H1 (cell line): ENCODE measurements around the gene TOMM40. TPM values are rescaled to one million over a fixed set of nuclear protein-coding genes. Genes with fewer than 3 reads are reported as not detected.

Experiments used
- CTCF ChIA-PET: fragments of 300-600 bp; sonication (Branson Sonifier 250); formaldehyde crosslinking; loops from one replicate; lab custom pipeline; 2021; ENCODE audit not compliant: partially characterized antibody; lab: Charles Lee
- POLR2A ChIA-PET: fragments of 300-600 bp; sonication (Branson Sonifier 250); formaldehyde crosslinking; loops from one replicate; lab custom pipeline; 2021; ENCODE audit warnings: inconsistent platforms; ENCODE audit not compliant: partially characterized antibody; lab: Charles Lee
- DNase-seq, 2 experiments: peaks; one replicate each; pipeline versions ENCODE4 v3.0.0 to v3.0.0-alpha.2; 2010 to 2022; ENCODE audit warnings: low spot score in 2 of 2, low read depth in 1 of 2, mixed read lengths in 1 of 2
- FAIRE-seq: peaks from 2 replicates; lab custom pipeline; 2011; peaks lifted over from hg19 to GRCh38; lab: Jason Lieb, UNC
- H2AFZ ChIP-seq: 2 replicates; pipeline ENCODE4 v1.8.1; 2012; ENCODE audit warnings: low read length, inconsistent platforms
- H2AK5ac ChIP-seq: 2 replicates; pipeline ENCODE4 v1.6.1; 2013; ENCODE audit warnings: low read depth, low read length
- H2BK120ac ChIP-seq: replicated peaks from 2 replicates; pipeline ENCODE3; 2013; ENCODE audit warnings: low read depth, low read length, inconsistent platforms
- H2BK12ac ChIP-seq: 2 replicates; pipeline ENCODE4 v1.6.1; 2013; ENCODE audit warnings: low read depth, low read length
- H2BK15ac ChIP-seq: 2 replicates; pipeline ENCODE4 v1.6.1; 2013; ENCODE audit warnings: low read length
- H2BK20ac ChIP-seq: 2 replicates; pipeline ENCODE4 v1.6.1; 2013; ENCODE audit warnings: low read length
- H2BK5ac ChIP-seq: 2 replicates; pipeline ENCODE4 v1.6.1; 2013; ENCODE audit warnings: low read depth, low read length
- H3K14ac ChIP-seq: 2 replicates; pipeline ENCODE4 v1.6.1; 2013; ENCODE audit warnings: inconsistent platforms; ENCODE audit not compliant: insufficient read length
- H3K18ac ChIP-seq: 2 replicates; pipeline ENCODE4 v1.6.1; 2013; ENCODE audit warnings: low read length; ENCODE audit errors: extremely low read depth
- H3K23ac ChIP-seq: 2 replicates; pipeline ENCODE4 v1.6.1; 2013; ENCODE audit warnings: inconsistent platforms; ENCODE audit not compliant: insufficient read length
- H3K23me2 ChIP-seq: 2 replicates; pipeline ENCODE4 v1.6.1; 2013; ENCODE audit warnings: low read depth, low read length
- H3K27ac ChIP-seq: 2 replicates; pipeline ENCODE4 v1.6.1; 2011; ENCODE audit warnings: low read depth, low read length, inconsistent platforms
- H3K27me3 ChIP-seq, 4 experiments: replicated peaks in 1 of 4; 1 replicate in 1 of 4; 2 replicates in 3 of 4; pipeline versions ENCODE4 v1.6.1 to v1.8.1; 2011 to 2013; ENCODE audit warnings: low read length in 3 of 4, mild to moderate bottlenecking in 3 of 4, inconsistent platforms in 2 of 4, mixed read lengths in 2 of 4, moderate library complexity in 1 of 4; ENCODE audit not compliant: control insufficient read depth in 3 of 4, insufficient read depth in 3 of 4; ENCODE audit errors: extremely low read depth in 1 of 4
- H3K36me3 ChIP-seq, 4 experiments: 2 replicates each; pipeline versions ENCODE4 v1.6.1 to v1.8.1; 2011 to 2013; ENCODE audit warnings: mild to moderate bottlenecking in 4 of 4, low read length in 3 of 4, moderate library complexity in 2 of 4, control low read depth in 1 of 4, inconsistent platforms in 1 of 4; ENCODE audit not compliant: insufficient read depth in 4 of 4, control insufficient read depth in 2 of 4
- H3K4ac ChIP-seq: replicated peaks from 2 replicates; pipeline ENCODE3; 2013; ENCODE audit warnings: low read length, low read depth, mixed read lengths, inconsistent platforms; ENCODE audit not compliant: insufficient read length
- H3K4me1 ChIP-seq, 4 experiments: replicated peaks in 1 of 4; 1 replicate in 1 of 4; 2 replicates in 3 of 4; pipeline versions ENCODE4 v1.6.1 to v1.8.1; 2011 to 2013; ENCODE audit warnings: low read length in 3 of 4, inconsistent platforms in 2 of 4, mixed read lengths in 1 of 4; ENCODE audit not compliant: insufficient read depth in 4 of 4, control insufficient read depth in 3 of 4
- H3K4me2 ChIP-seq, 2 experiments: 2 replicates each; pipeline versions ENCODE4 v1.6.1 to v1.8.1; 2011 to 2013; ENCODE audit warnings: low read depth in 2 of 2, low read length in 2 of 2, control low read depth in 1 of 2, inconsistent platforms in 1 of 2, mild to moderate bottlenecking in 1 of 2; ENCODE audit not compliant: insufficient read depth in 1 of 2
- H3K4me3 ChIP-seq, 4 experiments: fragments of 200-600, 300-600 bp in 1 of 4; sonication (generic), shearing (Covaris generic), sonication (Bioruptor Twin) in 1 of 4; 2 replicates each; pipeline versions ENCODE4 v1.5.1 to v1.8.1; 2011 to 2016; ENCODE audit warnings: low read length in 4 of 4, low read depth in 3 of 4, control low read depth in 2 of 4, inconsistent platforms in 2 of 4, mild to moderate bottlenecking in 2 of 4, mixed read lengths in 1 of 4, moderate library complexity in 1 of 4; ENCODE audit not compliant: insufficient read depth in 2 of 4; ENCODE audit errors: extremely low read depth in 1 of 4
- H3K56ac ChIP-seq: replicated peaks from 2 replicates; pipeline ENCODE3; 2013; ENCODE audit warnings: low read depth, mild to moderate bottlenecking, mixed read lengths, low read length, inconsistent platforms; ENCODE audit not compliant: insufficient read length
- H3K79me1 ChIP-seq: 2 replicates; pipeline ENCODE4 v1.6.1; 2013; ENCODE audit warnings: low read depth, low read length, control low read depth
- H3K79me2 ChIP-seq, 2 experiments: 2 replicates each; pipeline versions ENCODE4 v1.6.1 to v1.8.1; 2012 to 2013; ENCODE audit warnings: low read length in 2 of 2, mild to moderate bottlenecking in 2 of 2, inconsistent platforms in 1 of 2; ENCODE audit not compliant: insufficient read depth in 2 of 2, control insufficient read depth in 1 of 2
- H3K9ac ChIP-seq, 4 experiments: replicated peaks in 1 of 4; 1 replicate in 1 of 4; 2 replicates in 3 of 4; pipeline versions ENCODE4 v1.6.1 to v1.8.1; 2011 to 2013; ENCODE audit warnings: low read depth in 3 of 4, low read length in 3 of 4, control low read depth in 2 of 4, mild to moderate bottlenecking in 2 of 4, moderate library complexity in 2 of 4, inconsistent platforms in 1 of 4; ENCODE audit errors: extremely low read depth in 1 of 4
- H3K9me3 ChIP-seq, 2 experiments: 2 replicates each; pipeline versions ENCODE4 v1.6.1 to v1.8.1; 2012 to 2013; ENCODE audit warnings: mild to moderate bottlenecking in 2 of 2, moderate library complexity in 2 of 2, control low read depth in 1 of 2, inconsistent platforms in 1 of 2, low read depth in 1 of 2, low read length in 1 of 2, mixed read lengths in 1 of 2; ENCODE audit not compliant: insufficient read depth in 2 of 2
- H4K20me1 ChIP-seq, 2 experiments: replicated peaks in 1 of 2; 2 replicates each; pipeline versions ENCODE3 to v1.8.1; 2011 to 2013; ENCODE audit warnings: inconsistent platforms in 2 of 2, low read length in 2 of 2, mild to moderate bottlenecking in 1 of 2; ENCODE audit not compliant: insufficient read depth in 2 of 2, control insufficient read depth in 1 of 2
- H4K5ac ChIP-seq: 2 replicates; pipeline ENCODE4 v1.6.1; 2013; ENCODE audit warnings: low read length, low read depth, mixed read lengths, inconsistent platforms; ENCODE audit not compliant: insufficient read length
- H4K8ac ChIP-seq: 2 replicates; pipeline ENCODE4 v1.8.0; 2013; ENCODE audit warnings: mild to moderate bottlenecking, moderate library complexity, low read length, inconsistent platforms; ENCODE audit not compliant: insufficient read depth; ENCODE audit errors: extremely low read depth
- H4K91ac ChIP-seq: replicated peaks from 2 replicates; pipeline ENCODE3; 2013; ENCODE audit warnings: low read length, mixed read lengths, inconsistent platforms; ENCODE audit not compliant: insufficient read length
- EP300 ChIP-seq, 2 experiments: IDR thresholded peaks; 1 replicate in 1 of 2; 2 replicates in 1 of 2; pipeline ENCODE4 v1.6.1; 2011 to 2012; ENCODE audit warnings: low read depth in 2 of 2, low read length in 2 of 2, mild to moderate bottlenecking in 2 of 2, borderline replicate concordance in 1 of 2, inconsistent platforms in 1 of 2, moderate library complexity in 1 of 2
- TAF1 ChIP-seq: IDR thresholded peaks from 2 replicates; pipeline ENCODE4 v1.6.1; 2011; ENCODE audit warnings: mild to moderate bottlenecking, low read depth, low read length
- WGBS, 2 experiments: shearing (Covaris generic) in 1 of 2; methylation state at CpG; one replicate each; pipeline versions ENCODE4 v1.1.6 to v1.1.7; 2013 to 2015; ENCODE audit warnings: low lambda C conversion rate in 2 of 2, mixed read lengths in 2 of 2, inconsistent platforms in 1 of 2, low coverage in 1 of 2, missing lambda C conversion rate in 1 of 2; ENCODE audit not compliant: insufficient replicate concordance in 2 of 2, insufficient coverage in 1 of 2, insufficient read length in 1 of 2; ENCODE audit errors: extremely low coverage in 1 of 2, missing lambda C conversion rate in 1 of 2; 5-methylcytosine and 5-hydroxymethylcytosine counted together
- polyA plus RNA-seq, 7 experiments: library from polyadenylated mRNA; depleted of rRNA in 3 of 7; stranded (reverse) in 5 of 7; unstranded in 2 of 7; fragments of >200 nt in 5 of 7; fragments of 200-250 nt in 2 of 7; gene quantifications; 1 replicate in 5 of 7; 2 replicates in 1 of 7; 4 replicates in 1 of 7; pipeline versions ENCODE4 v1.2.1 to v1.2.3, GENCODE V29; 2011 to 2013; ENCODE audit warnings: missing spikeins in 2 of 7, mixed read lengths in 2 of 7
- total RNA-seq: library from RNA; stranded (reverse); fragmentation: NEBNext Ultra II Directional; extraction: Animal tissue kit (Norgen Biotek cat#: 25700); gene quantifications from 2 replicates; pipeline ENCODE4 v1.2.1, GENCODE V29; 2021
- TF ChIP-seq, protein P1 (sequence below), 3 experiments: IDR thresholded peaks; 1 replicate in 2 of 3; 2 replicates in 1 of 3; pipeline versions ENCODE4 v1.5.1 to v1.6.1; 2011; ENCODE audit warnings: low read length in 3 of 3, mild to moderate bottlenecking in 3 of 3, inconsistent platforms in 2 of 3, low read depth in 1 of 3, moderate library complexity in 1 of 3; ENCODE audit not compliant: insufficient read depth in 1 of 3; ENCODE audit errors: control extremely low read depth in 1 of 3

The TOMM40 gene
- total and polyA plus RNA-seq, 2 of the 8 experiments (the other 6 are each of a cell fraction or from before 2014, with no cell fraction given): 154 to 179 TPM

DNA sequence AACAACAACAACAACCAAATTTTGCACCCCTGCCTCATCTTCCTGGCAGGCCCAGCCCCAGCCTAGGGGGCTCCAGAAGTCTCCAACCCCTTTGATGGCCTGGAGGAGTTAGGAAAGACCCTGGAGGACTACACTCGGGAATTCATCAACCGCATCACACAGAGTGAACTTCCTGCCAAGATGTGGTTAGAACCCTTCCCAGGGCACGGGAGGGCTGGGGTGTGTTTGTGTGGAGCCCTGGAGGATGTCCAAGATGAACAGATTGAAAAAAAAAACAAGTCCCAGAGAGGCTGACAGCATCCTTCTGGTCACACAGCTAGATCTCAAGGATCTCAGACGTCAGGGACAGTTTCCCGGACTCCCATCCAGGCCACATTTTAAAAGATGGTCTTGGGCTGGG lies 36.7 kb downstream of the TOMM40 start:
- POLR2A ChIA-PET: interaction anchor here (1.7 to 2.3 kb wide), 2 partner anchors 12 to 26 kb away, joined by 4 to 6 read pairs; no protein-coding TSS in a partner anchor
- DNase-seq: no peak
- Histone ChIP-seq H3K79me2 (no peaks in the 10 kb centered on the region), H3K27me3 (peaks cover 0 to 1% (median 0%) of the 10 kb centered on the region in 4 experiments; a peak in 1 of 7 replicates), H2AFZ (no peak overlapping the region), H3K4ac (no peak overlapping the region), H3K27ac (no peak overlapping the region), H2BK20ac (no peak overlapping the region), H3K23me2 (no peaks in the 10 kb centered on the region), H4K8ac (no peak overlapping the region; the same call in 1 of the 2 replicates), H3K56ac (no peak overlapping the region), H3K14ac (no peak overlapping the region), H2BK12ac (no peak overlapping the region; the same call in 1 of the 2 replicates), H4K91ac (no peak overlapping the region), H4K20me1 (no peaks in the 10 kb centered on the region), H3K4me1 (peaks cover 0 to 5% (median 0%) of the 10 kb centered on the region in 4 experiments; a peak in 2 of 7 replicates), H3K79me1 (no peaks in the 10 kb centered on the region), H3K9ac (no peak overlapping the region), H3K4me2 (no peak overlapping the region), H2BK120ac (no peak overlapping the region), H4K5ac (no peak overlapping the region), H3K9me3 (no peaks in the 10 kb centered on the region), H3K36me3 (no peaks in the 10 kb centered on the region), H2BK15ac (no peak overlapping the region), H3K23ac (no peak overlapping the region), H2AK5ac (0 out of 2 replicates have a peak overlapping the region, but pooled peaks have one; percentile 53), H3K18ac (no peak overlapping the region), H3K4me3 (no peak overlapping the region), H2BK5ac (no peak overlapping the region)
- CTCF ChIA-PET: interaction anchor here (1.2 to 1.8 kb wide), 2 partner anchors 24 to 144 kb away, joined by 3 to 4 read pairs; no protein-coding TSS in a partner anchor
- 94% methylated on average over 5 of the region's 5 CpGs; no CpG with 5 or more reads in 1 of the 2 experiments for WGBS, 2 experiments
- FAIRE-seq: no peak
- TF ChIP-seq TAF1: no peak
- TF ChIP-seq EP300 (IDR thresholded peaks at IDR 0.05; ENCODE audit: borderline replicate concordance in 1 of 2, low read depth in 2 of 2, low read length in 2 of 2): no peak
- TF ChIP-seq, protein P1, sequence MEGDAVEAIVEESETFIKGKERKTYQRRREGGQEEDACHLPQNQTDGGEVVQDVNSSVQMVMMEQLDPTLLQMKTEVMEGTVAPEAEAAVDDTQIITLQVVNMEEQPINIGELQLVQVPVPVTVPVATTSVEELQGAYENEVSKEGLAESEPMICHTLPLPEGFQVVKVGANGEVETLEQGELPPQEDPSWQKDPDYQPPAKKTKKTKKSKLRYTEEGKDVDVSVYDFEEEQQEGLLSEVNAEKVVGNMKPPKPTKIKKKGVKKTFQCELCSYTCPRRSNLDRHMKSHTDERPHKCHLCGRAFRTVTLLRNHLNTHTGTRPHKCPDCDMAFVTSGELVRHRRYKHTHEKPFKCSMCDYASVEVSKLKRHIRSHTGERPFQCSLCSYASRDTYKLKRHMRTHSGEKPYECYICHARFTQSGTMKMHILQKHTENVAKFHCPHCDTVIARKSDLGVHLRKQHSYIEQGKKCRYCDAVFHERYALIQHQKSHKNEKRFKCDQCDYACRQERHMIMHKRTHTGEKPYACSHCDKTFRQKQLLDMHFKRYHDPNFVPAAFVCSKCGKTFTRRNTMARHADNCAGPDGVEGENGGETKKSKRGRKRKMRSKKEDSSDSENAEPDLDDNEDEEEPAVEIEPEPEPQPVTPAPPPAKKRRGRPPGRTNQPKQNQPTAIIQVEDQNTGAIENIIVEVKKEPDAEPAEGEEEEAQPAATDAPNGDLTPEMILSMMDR (IDR thresholded peaks at IDR 0.05; ENCODE audit: control extremely low read depth in 1 of 3, insufficient read depth in 1 of 3, low read depth in 1 of 3, low read length in 3 of 3): no peak
